GM18511 (cell line): ENCODE data around the gene FAM229B.
A peak's percentile ranks its signal among the peaks of the same experiment; 100 is the strongest.
"Not testable (repeated sequence)": the region's sequence is repeated elsewhere in the genome, so short reads cannot be mapped to it uniquely, and the experiment has no call there.

ENCODE experiments used
- ATAC-seq: cut with Tn5 transposase; IDR thresholded peaks from one replicate; pipeline ENCODE4 v1.9.1; 2021; ENCODE audit warnings: mild to moderate bottlenecking, moderate library complexity; ENCODE audit not compliant: unreplicated experiment

Gene FAM229B

GRCh38 chr6:112087136-112087911 is at the start of gene FAM229B, which contains the start of gene TUBE1:
TSS of gene FAM229B (plus strand) at chr6:112087591. CDS start at chr6:112099284, 11,693 bp downstream.
TSS of gene TUBE1 (minus strand) at chr6:112087482. CDS start at chr6:112087434, 48 bp downstream.
- ATAC-seq = peak; percentile 98

DNA sequence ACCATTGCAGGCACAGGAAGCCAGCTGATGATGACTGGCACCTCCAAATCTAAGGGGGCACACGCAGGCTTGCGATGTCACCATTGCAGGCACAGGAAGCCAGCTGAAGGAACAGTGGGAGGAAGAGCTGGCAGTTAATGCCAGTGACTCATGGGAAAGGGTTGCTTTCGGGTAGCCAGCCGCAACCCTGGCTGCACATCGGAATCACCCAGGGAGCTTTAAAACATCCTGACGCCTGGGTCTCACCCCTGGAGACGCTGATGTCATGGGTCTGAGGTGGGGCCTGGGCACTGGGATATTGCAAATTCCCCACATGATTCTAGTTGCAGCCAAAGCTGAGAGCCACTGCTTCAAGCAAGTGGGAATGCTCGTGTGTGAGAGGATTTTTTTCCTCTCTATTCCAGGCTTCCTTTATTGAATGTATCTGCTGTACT is 49.6 kb upstream of the FAM229B start:
- no peak for ATAC-seq

GRCh38 chr6:112038268-112038667 is 49.1 kb upstream of the FAM229B start:
- ATAC-seq = no peak

DNA sequence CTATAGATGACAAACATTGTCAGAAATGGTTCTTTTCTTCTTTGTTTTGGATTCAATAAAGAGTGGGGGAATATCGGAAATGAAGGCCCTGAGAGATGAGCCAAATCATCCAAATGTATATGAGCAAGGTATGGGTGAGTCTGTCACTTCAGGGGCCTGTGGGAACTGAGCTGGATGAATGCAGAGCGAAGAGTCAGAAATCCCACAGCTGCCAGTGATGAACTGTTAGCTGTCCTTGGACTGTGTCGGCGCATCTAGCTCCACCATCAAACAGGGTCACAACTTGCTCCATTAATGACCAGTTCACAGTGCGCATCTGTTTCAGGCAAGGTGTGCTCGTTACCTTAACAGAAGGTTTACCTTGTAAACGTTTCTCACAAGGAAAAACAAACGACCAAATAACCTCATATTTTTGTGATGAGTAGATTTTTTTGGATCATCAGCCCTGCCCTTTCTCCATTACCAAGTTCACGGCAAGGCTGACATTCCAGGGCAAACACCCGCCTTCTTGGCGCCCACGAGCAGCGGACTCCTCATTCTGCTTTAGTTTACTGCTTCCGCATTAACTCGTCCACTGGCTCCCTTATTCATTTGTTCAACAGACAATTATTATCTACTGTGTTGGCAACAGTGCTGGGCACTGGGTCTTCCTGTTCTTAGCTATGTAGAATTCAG is 48.5 kb upstream of the FAM229B start:
- ATAC-seq = no peak

GRCh38 chr6:112039431-112039770 is 48.0 kb upstream of the FAM229B start:
- ATAC-seq = no peak

- ATAC-seq = no peak
Measured at GRCh38 chr6:112040956-112041355, 46.4 kb upstream of the FAM229B start.

DNA sequence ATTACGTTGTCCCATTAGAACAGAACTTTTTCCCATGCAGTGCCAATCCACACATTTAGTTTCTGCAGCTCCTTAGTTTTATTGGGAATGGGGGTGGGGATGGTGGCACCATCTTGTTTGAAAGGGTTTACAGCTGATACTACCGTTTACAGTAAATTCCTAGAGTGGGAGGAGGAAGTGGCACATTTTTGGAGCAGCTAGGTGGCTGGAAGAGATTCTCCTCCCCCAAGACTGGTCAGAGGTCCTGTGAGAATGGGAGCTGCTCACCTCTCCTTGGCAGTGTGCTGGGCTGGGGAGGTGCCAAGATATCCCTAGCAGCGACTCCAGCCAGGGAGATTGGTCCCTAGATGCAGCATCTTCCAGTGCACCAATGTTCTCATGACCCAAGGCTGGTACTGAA is 45.9 kb upstream of the FAM229B start:
- ATAC-seq = no peak

DNA sequence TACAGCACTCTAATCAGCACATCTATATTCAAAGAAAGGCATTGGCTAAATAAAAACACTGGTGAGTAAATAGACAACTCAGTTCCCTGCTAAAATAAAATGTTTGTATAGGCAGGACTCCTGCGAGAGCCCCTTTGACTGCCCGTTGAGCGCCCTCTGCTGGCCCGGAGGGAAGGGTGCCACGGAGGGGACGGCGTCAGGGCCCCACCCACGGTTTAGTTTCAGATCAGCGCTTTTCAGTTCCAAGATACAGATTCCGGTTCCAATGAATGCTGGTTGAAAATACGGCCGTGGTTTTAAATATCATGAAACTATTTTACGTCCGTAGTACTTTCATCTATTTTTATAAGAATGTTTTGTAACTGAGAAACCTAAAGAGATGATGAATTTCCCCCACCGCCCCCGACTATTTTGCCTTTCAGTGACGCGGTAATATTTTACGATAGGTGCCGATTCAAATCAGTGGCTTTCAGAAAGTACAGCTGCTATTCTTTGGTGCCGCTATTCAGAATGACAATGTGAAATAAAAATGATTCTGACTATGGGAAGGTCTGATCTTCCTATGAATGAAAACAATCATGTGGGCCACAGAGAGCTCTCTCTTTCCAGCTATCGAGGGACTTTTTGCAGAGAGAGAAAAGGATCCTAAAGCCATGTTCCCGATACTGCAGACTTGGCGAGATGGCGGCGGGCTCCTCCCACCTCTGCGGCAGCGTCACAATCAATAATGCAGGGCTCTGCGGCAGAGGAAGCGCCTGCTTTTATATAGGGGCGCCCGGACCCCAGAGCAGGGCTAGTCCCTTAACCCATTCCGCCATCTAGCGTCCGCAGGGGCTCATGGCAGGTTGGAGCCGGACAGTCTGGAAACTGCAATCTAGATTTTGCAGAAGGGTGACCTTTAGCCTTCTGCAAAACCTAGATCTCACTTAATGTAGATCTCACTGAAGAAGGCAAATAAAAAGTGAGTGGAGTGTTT is 44.1 kb upstream of the FAM229B start:
- peak; percentile 94 for ATAC-seq

- ATAC-seq = no peak
Measured at GRCh38 chr6:112044196-112044595, 43.2 kb upstream of the FAM229B start.

DNA sequence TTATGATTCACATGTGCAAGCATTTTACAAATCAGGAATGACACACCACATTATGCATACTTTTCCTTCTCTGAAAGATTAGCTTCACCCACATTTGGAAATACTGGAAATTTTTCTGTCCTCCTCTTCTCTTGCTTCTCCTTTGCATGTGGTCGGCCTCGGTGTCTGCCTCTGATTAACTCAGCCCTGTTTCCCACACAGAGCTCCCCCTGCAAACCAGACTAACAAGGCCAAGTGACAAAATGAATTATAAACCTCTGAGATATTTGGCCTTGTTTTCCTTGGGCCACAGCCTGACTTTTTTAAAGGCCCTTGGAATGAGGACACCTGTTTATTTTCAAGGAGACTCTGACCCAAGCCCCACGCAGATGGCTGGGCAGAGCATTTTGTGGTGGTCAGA is 42.5 kb upstream of the FAM229B start:
- no peak for ATAC-seq

- not testable (repeated sequence) for ATAC-seq
Measured at GRCh38 chr6:112047523-112047922, 39.9 kb upstream of the FAM229B start.

DNA sequence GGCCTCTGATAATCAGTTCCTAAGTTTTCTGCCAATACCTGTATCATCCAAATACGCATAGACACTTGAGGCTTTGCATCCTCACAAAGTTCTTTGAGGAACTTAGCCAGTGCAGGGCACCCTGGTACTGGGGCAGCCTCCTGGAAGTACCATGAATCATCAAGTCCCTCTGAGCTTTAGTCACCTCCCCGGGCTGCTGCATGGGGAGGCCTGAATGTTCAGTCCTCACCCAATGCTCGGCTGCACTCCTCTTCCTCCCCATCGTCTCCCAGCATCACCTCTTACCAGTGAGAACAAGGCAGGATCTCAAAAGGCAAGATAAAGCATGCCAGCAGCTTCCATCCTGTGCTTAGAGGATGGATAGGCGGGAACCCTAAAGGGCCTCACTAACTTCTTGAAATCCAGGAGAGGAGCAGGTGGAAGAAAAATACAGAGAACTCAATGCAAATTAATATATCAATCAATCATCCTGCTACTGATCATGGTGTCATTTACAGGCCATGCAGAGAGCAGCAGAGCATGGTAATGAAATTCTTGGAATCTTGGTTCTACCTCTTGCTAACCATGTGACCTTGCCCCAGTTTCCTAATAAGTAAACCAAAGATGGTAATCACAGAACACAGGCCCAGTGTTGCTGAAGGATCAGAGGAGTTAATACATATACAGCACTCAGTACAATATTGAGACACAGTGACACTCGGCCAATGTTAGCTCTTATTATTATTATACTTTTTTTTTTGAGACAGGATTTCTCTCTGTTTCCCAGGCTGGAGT is 38.2 kb upstream of the FAM229B start:
- no peak for ATAC-seq

DNA sequence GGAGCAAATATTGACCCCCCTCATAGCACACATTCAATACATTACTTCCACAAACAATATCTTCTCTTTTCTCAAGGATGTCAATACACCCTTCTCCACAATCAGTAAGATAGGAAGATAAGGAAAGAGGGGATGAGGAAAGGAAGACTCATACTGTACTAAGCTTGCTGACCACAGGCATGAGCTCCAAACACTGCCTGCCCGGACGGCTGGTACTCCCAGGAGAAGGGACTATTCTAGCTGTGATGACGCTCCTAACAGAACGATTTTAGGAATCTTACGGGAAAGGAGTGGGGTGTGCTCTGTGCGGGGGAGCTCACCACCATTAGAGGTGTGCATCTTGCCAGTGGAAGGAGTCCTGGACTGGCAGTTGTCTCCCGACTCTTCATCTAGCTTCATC is 37.4 kb upstream of the FAM229B start:
- ATAC-seq = no peak

GRCh38 chr6:112050429-112050828 is 37.0 kb upstream of the FAM229B start:
- ATAC-seq = no peak

- not testable (repeated sequence) for ATAC-seq
Measured at GRCh38 chr6:112051251-112051740, 36.1 kb upstream of the FAM229B start.

DNA sequence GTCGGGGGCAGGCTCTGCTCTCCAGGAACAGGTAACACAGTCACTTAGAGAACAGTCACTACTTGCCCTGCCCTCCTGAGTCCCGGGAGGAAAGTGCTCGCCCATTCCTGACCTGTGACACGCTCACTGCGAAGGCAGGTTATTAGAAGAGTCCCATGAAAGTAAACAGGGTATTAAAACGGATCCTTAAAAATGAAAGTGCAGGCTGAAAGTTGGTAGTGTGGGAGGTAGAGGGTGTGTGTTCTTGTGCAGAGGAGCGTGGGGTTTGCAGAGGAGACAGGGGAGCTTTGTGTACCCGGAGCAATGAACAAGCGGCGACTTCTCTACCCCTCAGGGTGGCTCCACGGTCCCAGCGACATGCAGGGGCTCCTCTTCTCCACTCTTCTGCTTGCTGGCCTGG is 33.4 kb upstream of the FAM229B start, which contains the start of gene CCN6:
TSS of gene CCN6 (plus strand) at position 104 of the 400 bp plus-strand sequence. CDS start at position 358, 254 bp downstream.
- no peak for ATAC-seq

- no peak for ATAC-seq
Measured at GRCh38 chr6:112054555-112055190, 32.7 kb upstream of the FAM229B start.

DNA sequence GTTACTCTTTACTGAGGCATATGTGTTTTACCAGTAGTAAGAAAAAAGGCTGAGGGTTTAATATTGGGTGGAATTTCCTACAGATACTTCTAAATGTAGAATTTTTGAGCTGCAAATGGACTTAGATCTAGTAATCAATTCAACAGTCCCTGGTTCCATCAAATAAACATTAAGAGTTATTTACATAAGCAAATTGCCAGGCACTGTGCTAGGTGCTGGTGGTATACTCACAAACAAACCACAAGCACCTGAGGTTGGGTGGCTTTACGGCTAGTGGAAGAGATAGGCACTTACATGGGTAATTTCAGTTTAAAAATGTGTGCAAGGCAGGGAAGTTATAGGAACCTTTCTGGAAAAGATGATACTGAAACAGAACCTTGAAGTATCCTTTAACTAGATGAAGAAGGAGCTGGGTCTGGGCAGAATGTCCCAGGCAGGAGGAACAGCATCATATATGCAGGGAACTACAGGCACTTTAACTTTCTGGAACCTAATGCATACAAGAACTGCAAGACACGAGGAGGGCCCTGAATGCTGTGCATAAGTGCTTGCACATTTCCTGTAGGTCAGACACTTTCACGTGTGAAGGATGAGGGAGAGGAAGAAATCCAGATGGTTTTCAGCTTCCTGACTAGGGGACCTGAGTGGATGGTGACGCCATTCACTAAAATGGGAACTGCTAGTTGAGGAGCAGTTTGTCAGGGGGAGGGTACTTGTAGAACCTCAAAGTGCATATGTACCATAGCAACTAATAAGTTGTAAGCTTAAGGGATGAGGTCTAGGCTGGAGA is 29.0 kb upstream of the FAM229B start:
- ATAC-seq = no peak

GRCh38 chr6:112061605-112062004 is 25.8 kb upstream of the FAM229B start:
- ATAC-seq = no peak
